ENCODE results near the gene SCN2A. TPM values are rescaled to one million over a fixed set of nuclear protein-coding genes. Genes with fewer than 3 reads are reported as not detected.

The SCN2A gene
- total and polyA plus RNA-seq, 2 of the 4 experiments (the other 2 are of a cell fraction) = 0.24 to 0.54 TPM

DNA sequence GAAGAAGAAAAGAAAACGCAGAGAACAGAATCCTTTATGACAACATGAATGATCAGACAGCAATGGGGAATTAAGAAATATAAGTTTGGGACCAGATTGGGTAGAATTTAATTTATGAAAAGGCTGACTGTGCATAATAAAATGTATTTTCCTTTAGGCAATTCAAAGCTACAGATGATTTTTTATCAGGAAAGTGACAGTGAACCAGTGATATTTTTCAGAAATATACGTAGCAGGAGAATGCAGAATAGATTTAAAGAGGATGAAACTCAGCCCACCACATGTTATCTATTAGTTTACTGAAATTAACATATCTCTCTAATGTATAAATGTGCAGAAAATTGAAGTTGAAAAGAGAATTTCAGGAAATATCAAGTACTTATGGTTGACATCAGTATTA is 110.0 kb downstream of the SCN2A start:
- H4K5ac ChIP-seq (ENCODE audit: low read depth, low read length) = no peak overlapping the region
- no peak overlapping the region for H3K23ac ChIP-seq (ENCODE audit: low read depth, low read length)
- H2AFZ ChIP-seq (replicated peaks; ENCODE audit: low read length, poor library complexity) = no peak overlapping the region
- no peaks in the 10 kb centered on the region for H3K27me3 ChIP-seq (ENCODE audit: control insufficient read depth, insufficient read depth, low read length)
- no CpG with 5 or more reads among the region's 2 CpGs for WGBS, 2 experiments (ENCODE audit: extremely low coverage in 2 of 2, insufficient read length in 1 of 2)
- no peaks in the 10 kb centered on the region for H4K20me1 ChIP-seq (ENCODE audit: insufficient read depth, low read length)
- H3K4me2 ChIP-seq (ENCODE audit: low read depth, low read length) = no peak overlapping the region
- no peaks in the 10 kb centered on the region for H3K9me3 ChIP-seq (ENCODE audit: control insufficient read depth, insufficient read depth, low read length)
- H3K18ac ChIP-seq (ENCODE audit: low read depth, low read length) = no peak overlapping the region
- H3K79me1 ChIP-seq (ENCODE audit: low read depth in 1 of 2, low read length in 2 of 2) = no peaks in the 10 kb centered on the region
- no peak for TF ChIP-seq CHD1 (IDR thresholded peaks at IDR 0.05; ENCODE audit: low read depth, low read length)
- peak; percentile 78 for TF ChIP-seq MAFK (IDR thresholded peaks at IDR 0.05; ENCODE audit: low read depth, low read length)
- no peak overlapping the region for H2AK5ac ChIP-seq (ENCODE audit: low read depth, low read length)
- POLR2A ChIA-PET (ENCODE audit: unreplicated experiment) = no interaction called here
- H2BK20ac ChIP-seq (ENCODE audit: low read depth, low read length) = no peak overlapping the region
- H3K4me3 ChIP-seq (ENCODE audit: insufficient read depth, low read depth, low read length) = no peak overlapping the region
- in situ Hi-C loops (cut with MboI; ENCODE audit: low sequenced_read_pairs) (no loop called here), intact Hi-C loops (cut with micrococcal nuclease) (no loop called here), dilution Hi-C loops (cut with HindIII; ENCODE audit: low sequenced_read_pairs, unreplicated experiment) (no loop called here)
- H2BK120ac ChIP-seq (ENCODE audit: low read depth, low read length) = no peak overlapping the region
- no peak overlapping the region for H2BK5ac ChIP-seq (ENCODE audit: low read depth, low read length, poor library complexity, severe bottlenecking)
- H3K4ac ChIP-seq (ENCODE audit: low read depth, low read length) = no peak overlapping the region
- ATAC-seq (ENCODE audit: low read depth) = no peak
- DNase-seq = no peak
- no peak overlapping the region for H4K8ac ChIP-seq (ENCODE audit: low read depth in 2 of 2, low read length in 2 of 2)
- H2AK9ac ChIP-seq (replicated peaks; ENCODE audit: low read depth, low read length, poor library complexity) = no peak overlapping the region
- no peak overlapping the region for H3K9ac ChIP-seq (ENCODE audit: low read depth, low read length)
- no peak overlapping the region for H3K27ac ChIP-seq (ENCODE audit: insufficient read depth, low read length)
- H3K36me3 ChIP-seq (ENCODE audit: control insufficient read depth, insufficient read depth, low read length) = no peaks in the 10 kb centered on the region
- H2BK15ac ChIP-seq (ENCODE audit: low read depth, low read length) = no peak overlapping the region
- CTCF ChIA-PET = no interaction called here
- H4K91ac ChIP-seq (ENCODE audit: insufficient read depth, low read depth, low read length) = no peak overlapping the region
- no peak overlapping the region for H3K14ac ChIP-seq (replicated peaks; ENCODE audit: low read depth, low read length)
- no TSS peak for BruUV-seq (replicated peaks)
- no peaks in the 10 kb centered on the region for H3K4me1 ChIP-seq (ENCODE audit: control insufficient read depth, insufficient read depth, low read length)
- H3K56ac ChIP-seq (ENCODE audit: extremely low read depth, insufficient read depth, low read length) = no peak overlapping the region
- no peaks in the 10 kb centered on the region for H3K9me1 ChIP-seq (ENCODE audit: insufficient read depth, low read length)
